Measurements from ENCODE around the gene TPP1. TPM values are rescaled to one million over a fixed set of nuclear protein-coding genes. Genes with fewer than 3 reads are reported as not detected.

Gene TPP1
- total and polyA plus RNA-seq, 2 of the 13 experiments (the other 11 are each of a cell fraction or from before 2014, with no cell fraction given), result 13.9 to 74.6 TPM

DNA sequence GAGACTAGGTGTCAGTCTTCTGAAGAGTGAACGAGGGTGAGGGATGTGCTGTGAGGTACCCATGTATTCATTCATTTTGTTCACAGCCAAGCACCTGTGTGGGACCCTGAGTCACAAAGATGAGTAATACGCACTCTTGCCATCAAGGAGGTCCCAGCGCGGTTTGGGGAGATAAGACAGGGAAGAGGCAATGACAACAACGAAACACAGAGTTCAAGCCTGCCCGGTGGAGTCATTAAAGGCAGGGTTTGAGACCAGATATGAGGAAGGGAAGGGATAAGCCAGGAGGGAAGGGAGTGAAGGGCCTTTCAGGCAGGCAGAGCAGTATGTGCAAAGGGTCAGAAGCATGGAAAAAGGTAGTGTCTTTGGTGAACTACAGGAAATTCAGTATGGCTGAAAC lies 31.8 kb upstream of the TPP1 start:
- TF ChIP-seq, protein P1, sequence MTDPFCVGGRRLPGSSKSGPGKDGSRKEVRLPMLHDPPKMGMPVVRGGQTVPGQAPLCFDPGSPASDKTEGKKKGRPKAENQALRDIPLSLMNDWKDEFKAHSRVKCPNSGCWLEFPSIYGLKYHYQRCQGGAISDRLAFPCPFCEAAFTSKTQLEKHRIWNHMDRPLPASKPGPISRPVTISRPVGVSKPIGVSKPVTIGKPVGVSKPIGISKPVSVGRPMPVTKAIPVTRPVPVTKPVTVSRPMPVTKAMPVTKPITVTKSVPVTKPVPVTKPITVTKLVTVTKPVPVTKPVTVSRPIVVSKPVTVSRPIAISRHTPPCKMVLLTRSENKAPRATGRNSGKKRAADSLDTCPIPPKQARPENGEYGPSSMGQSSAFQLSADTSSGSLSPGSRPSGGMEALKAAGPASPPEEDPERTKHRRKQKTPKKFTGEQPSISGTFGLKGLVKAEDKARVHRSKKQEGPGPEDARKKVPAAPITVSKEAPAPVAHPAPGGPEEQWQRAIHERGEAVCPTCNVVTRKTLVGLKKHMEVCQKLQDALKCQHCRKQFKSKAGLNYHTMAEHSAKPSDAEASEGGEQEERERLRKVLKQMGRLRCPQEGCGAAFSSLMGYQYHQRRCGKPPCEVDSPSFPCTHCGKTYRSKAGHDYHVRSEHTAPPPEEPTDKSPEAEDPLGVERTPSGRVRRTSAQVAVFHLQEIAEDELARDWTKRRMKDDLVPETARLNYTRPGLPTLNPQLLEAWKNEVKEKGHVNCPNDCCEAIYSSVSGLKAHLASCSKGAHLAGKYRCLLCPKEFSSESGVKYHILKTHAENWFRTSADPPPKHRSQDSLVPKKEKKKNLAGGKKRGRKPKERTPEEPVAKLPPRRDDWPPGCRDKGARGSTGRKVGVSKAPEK (CRISPR knock-in tag; IDR thresholded peaks at IDR 0.05; ENCODE audit: borderline replicate concordance), result no peak
- TF ChIP-seq TOE1 (CRISPR knock-in tag; IDR thresholded peaks at IDR 0.05) (no peak), PITX1 (CRISPR knock-in tag; IDR thresholded peaks at IDR 0.05) (no peak), ZNF251 (CRISPR knock-in tag; IDR thresholded peaks at IDR 0.05) (no peak), SOX5 (CRISPR knock-in tag; IDR thresholded peaks at IDR 0.05; ENCODE audit: borderline replicate concordance) (no peak), ARNTL (CRISPR knock-in tag; IDR thresholded peaks at IDR 0.05) (no peak), MBD4 (IDR thresholded peaks at IDR 0.05; ENCODE audit: borderline replicate concordance, low read length) (no peak), FIP1L1 (IDR thresholded peaks at IDR 0.05; ENCODE audit: borderline replicate concordance, insufficient read depth, low read depth, low read length) (no peak)
- peaks cover 12% of the 10 kb centered on the region for H3K4me1 ChIP-seq (ENCODE audit: insufficient read depth, low read length)
- no peaks in the 10 kb centered on the region for H3K36me3 ChIP-seq (replicated peaks in 1 of 2; ENCODE audit: control insufficient read depth in 1 of 2, insufficient read depth in 2 of 2, low read length in 2 of 2)
- no peaks in the 10 kb centered on the region for H3K9me3 ChIP-seq (ENCODE audit: low read length)
- H3K27me3 ChIP-seq (ENCODE audit: control insufficient read depth in 1 of 2, insufficient read depth in 2 of 2, low read length in 2 of 2), result peaks cover 12 to 94% of the 10 kb centered on the region in 2 experiments
- ATAC-seq (no peak), DNase-seq (ENCODE audit: low spot score) (no peak), FAIRE-seq (no peak)
- no peak overlapping the region for H3K9ac ChIP-seq (ENCODE audit: insufficient read depth, low read depth, low read length)
- ChIA-PET CTCF (ENCODE audit: low intra/inter-chr PET ratio, low total read pairs) (no interaction called here), POLR2A (no interaction called here)
- in situ Hi-C loops (cut with HindIII; ENCODE audit: extremely low pct_ligation_motif_present, low pct_unique_long_range_greater_than_20kb), result no loop called here
- no peak overlapping the region for H2AFZ ChIP-seq (ENCODE audit: low read length)
- H3K4me2 ChIP-seq (ENCODE audit: low read depth, low read length), result no peak overlapping the region
- H3K27ac ChIP-seq (ENCODE audit: extremely low read length, insufficient read depth, low read length), result no peak overlapping the region
- no peak overlapping the region for H3K4me3 ChIP-seq (replicated peaks in 1 of 3; ENCODE audit: insufficient read depth in 1 of 3, low read depth in 2 of 3, low read length in 3 of 3)
- 2% methylated on average over 6 of the region's 6 CpGs for WGBS (ENCODE audit: low lambda C conversion rate)
- no TSS peak for BruUV-seq (replicated peaks)
- no peaks in the 10 kb centered on the region; the same call in 1 of the 2 replicates for H4K20me1 ChIP-seq (ENCODE audit: insufficient read depth, low read length)
- intact Hi-C loops (cut with micrococcal nuclease; ENCODE audit: unreplicated experiment), result no loop called here
- no peaks in the 10 kb centered on the region for H3K79me2 ChIP-seq (ENCODE audit: insufficient read depth, low read length)

Data from HepG2 (cell line).